ENCODE measurements around the gene ZNF345. TPM values are rescaled to one million over a fixed set of nuclear protein-coding genes. Genes with fewer than 3 reads are reported as not detected.

The ZNF345 gene
- total RNA-seq, 2 experiments from 2014 or later, result 6.0 to 6.3 TPM

Other genes starting within 250 kb of the ZNF345 start
- 10 to 100 TPM; 11.8 to 13.5 TPM for gene ZNF382, start 245.6 kb upstream of the ZNF345 start, total RNA-seq
- gene ZNF461, start 184.0 kb upstream of the ZNF345 start, total RNA-seq, result 1 to 10 TPM; 8.4 to 8.9 TPM
- gene ZNF567, start 163.3 kb upstream of the ZNF345 start, total RNA-seq, result 10 to 100 TPM in 1 of 2 experiments, 1 to 10 TPM in 1; 9.8 to 11.2 TPM
- 1 to 10 TPM; 5.0 to 6.0 TPM for gene ZNF850, start 78.1 kb upstream of the ZNF345 start, total RNA-seq
- 1 to 10 TPM; 8.9 to 9.5 TPM for gene ZNF790, start 12.5 kb upstream of the ZNF345 start, total RNA-seq
- gene ZNF829, start 65.4 kb downstream of the ZNF345 start, total RNA-seq, result 1 to 10 TPM; 4.3 TPM
- 1 to 10 TPM; 6.3 to 7.2 TPM for gene ZNF568, start 65.5 kb downstream of the ZNF345 start, total RNA-seq
- gene ZNF420, start 227.6 kb downstream of the ZNF345 start, total RNA-seq, result 10 to 100 TPM; 11.3 to 13.2 TPM